Adipocyte (in vitro differentiated cells): ENCODE data around the gene ZIC3.
A peak's percentile ranks its signal among the peaks of the same experiment; 100 is the strongest.

Experiments
- DNase-seq: peaks from one replicate; pipeline ENCODE4 v3.0.0-alpha.2; 2015; ENCODE audit warnings: low read depth
- H3K27me3 ChIP-seq: replicated peaks from 2 replicates; pipeline ENCODE4 v1.7.0; 2013; ENCODE audit warnings: mild to moderate bottlenecking, low read length, moderate library complexity; ENCODE audit not compliant: control insufficient read depth, insufficient read depth
- H3K36me3 ChIP-seq: 2 replicates; pipeline ENCODE4 v1.7.0; 2013; ENCODE audit warnings: low read length, mild to moderate bottlenecking, moderate library complexity; ENCODE audit not compliant: control insufficient read depth, insufficient read depth, severe bottlenecking
- H3K4me1 ChIP-seq: 2 replicates; pipeline ENCODE4 v1.7.0; 2013; ENCODE audit warnings: mild to moderate bottlenecking, low read length, moderate library complexity; ENCODE audit not compliant: control insufficient read depth, insufficient read depth
- H3K4me3 ChIP-seq: 2 replicates; pipeline ENCODE4 v1.7.0; 2013; ENCODE audit warnings: mild to moderate bottlenecking, low read length, moderate library complexity
- H3K9ac ChIP-seq: 2 replicates; pipeline ENCODE4 v1.7.0; 2013; ENCODE audit warnings: mild to moderate bottlenecking, low read length, moderate library complexity
- H3K9me3 ChIP-seq: 2 replicates; pipeline ENCODE4 v1.7.0; 2013; ENCODE audit warnings: mild to moderate bottlenecking, low read length, moderate library complexity; ENCODE audit not compliant: control insufficient read depth

The ZIC3 gene

DNA sequence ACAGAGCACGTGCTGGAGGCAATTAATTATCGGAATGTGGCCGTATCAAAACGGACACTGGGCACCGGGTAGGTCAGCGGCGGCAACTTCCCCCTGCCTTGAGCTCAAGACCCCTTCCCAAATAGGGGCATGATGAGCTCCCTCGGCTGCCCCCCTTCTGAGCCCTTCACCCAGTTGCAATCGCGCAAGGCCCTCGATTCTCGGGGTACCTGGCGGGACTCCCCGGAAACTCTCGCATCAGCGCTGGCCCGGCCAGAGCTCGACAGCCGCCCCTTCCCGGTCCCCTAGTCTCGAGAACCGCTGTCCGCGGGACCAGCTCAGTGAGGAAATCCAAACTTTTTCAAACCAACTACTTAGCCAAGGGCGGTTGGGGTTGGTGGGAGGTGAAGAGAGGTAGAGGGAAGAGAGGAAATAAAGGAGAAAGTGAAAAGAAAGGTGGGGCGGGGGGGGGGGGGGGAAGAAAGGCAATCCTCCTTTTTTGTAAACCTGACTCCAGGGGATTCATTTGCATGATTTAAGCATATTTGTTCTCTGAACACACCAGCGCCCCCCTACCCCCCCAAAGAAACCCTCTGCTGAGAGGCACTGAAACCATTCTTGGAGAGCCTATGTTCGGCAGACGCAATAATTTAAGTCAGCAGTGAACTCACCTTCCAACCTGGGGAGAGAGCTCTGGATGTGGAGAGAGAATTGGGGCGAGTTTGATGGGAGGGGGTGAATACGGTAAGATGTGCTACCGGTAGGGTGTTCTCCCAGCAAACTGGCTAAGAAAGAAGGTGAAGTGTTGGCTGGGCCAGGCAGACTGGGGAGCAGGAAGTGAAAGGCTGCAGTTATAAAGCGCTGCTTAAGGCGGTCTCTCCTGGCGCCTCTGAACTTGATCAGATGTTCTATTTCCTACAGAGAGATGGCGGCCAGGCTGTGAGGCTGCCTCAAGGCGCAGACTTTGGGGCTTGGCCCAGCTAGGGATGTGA, 2.0 kb upstream of the ZIC3 start:
- Histone ChIP-seq H3K9ac (no peak overlapping the region), H3K4me1 (no peaks in the 10 kb centered on the region), H3K36me3 (no peaks in the 10 kb centered on the region), H3K27me3 (peaks cover 60% of the 10 kb centered on the region), H3K4me3 (no peak overlapping the region), H3K9me3 (peaks cover 6% of the 10 kb centered on the region)
- DNase-seq, result no peak

GRCh38 chrX:137565318-137565904, 516 bp upstream of the ZIC3 start:
- no peak overlapping the region for H3K9ac ChIP-seq
- H3K27me3 ChIP-seq, result peaks cover 67% of the 10 kb centered on the region
- no peak for DNase-seq
- H3K4me3 ChIP-seq, result peak overlapping the region; percentile 74
- no peaks in the 10 kb centered on the region for H3K4me1 ChIP-seq
- peaks cover 12% of the 10 kb centered on the region for H3K9me3 ChIP-seq
- H3K36me3 ChIP-seq, result no peaks in the 10 kb centered on the region

GRCh38 chrX:137566746-137567679, 1.1 kb downstream of the ZIC3 start:
- no peaks in the 10 kb centered on the region for H3K36me3 ChIP-seq
- no peaks in the 10 kb centered on the region for H3K4me1 ChIP-seq
- H3K4me3 ChIP-seq, result no peak overlapping the region
- no peak overlapping the region for H3K9ac ChIP-seq
- no peak for DNase-seq
- H3K27me3 ChIP-seq, result peaks cover 66% of the 10 kb centered on the region
- H3K9me3 ChIP-seq, result peaks cover 12% of the 10 kb centered on the region

DNA sequence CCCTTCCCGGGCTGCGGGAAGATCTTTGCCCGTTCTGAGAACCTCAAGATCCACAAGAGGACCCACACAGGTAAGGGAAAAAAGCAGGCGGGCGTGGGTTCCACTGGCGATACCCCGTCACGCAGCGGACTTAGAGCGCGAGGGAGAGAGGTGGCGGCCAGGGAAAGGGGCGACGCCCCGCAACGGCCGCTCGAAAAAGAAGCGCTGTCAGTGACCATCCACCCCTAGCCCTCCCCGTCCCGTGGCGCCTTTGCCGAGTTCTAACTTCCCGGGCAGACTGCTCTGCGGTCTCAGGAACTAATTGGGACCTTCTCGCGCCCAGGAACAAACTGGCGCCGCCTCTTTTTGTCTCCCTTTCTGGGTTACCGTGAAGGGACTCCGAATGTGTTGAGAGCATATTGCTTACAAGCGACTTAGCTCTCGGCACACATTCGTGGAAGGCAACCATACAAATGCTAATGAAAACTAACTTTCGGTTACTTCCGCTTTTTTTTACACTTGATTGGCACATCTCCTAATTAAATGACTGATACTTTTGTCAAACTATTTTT, 1.8 kb downstream of the ZIC3 start:
- H3K9me3 ChIP-seq, result peaks cover 11% of the 10 kb centered on the region
- peaks cover 64% of the 10 kb centered on the region for H3K27me3 ChIP-seq
- no peak for DNase-seq
- no peak overlapping the region for H3K4me3 ChIP-seq
- no peaks in the 10 kb centered on the region for H3K36me3 ChIP-seq
- H3K4me1 ChIP-seq, result no peaks in the 10 kb centered on the region
- H3K9ac ChIP-seq, result no peak overlapping the region

DNA sequence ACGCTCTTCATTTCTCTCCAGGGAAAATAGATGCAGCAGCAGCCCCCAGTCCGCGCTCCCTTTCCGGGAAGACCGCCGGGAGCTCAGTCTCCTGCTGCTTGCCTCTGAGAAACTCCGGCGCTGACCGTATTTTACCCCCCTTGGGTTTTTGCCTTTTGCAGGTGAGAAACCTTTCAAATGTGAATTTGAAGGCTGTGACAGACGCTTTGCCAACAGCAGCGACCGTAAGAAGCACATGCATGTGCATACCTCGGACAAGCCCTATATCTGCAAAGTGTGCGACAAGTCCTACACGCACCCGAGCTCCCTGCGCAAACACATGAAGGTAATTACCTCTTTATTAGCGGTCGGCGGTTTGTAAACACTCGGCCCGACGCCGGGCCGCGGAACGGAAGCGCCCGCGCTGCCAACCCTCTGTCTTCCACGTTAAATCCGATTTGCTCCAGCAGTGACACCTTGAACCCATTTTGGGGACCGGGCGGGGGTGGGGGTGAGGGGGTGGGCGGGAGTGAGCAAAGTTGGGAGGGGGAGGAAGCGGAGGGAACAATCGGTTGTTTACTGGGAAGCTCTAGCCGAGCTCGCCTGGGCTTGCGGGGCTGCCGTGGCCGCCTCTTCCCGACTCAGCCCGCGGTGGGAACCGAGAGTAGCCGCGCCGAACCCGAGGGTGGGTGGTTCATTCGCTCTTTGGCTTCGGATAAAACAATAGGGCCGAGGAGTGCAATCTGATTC, 3.0 kb downstream of the ZIC3 start:
- DNase-seq, result no peak
- H3K9me3 ChIP-seq, result peaks cover 9% of the 10 kb centered on the region
- no peaks in the 10 kb centered on the region for H3K4me1 ChIP-seq
- no peak overlapping the region for H3K4me3 ChIP-seq
- H3K9ac ChIP-seq, result no peak overlapping the region
- H3K27me3 ChIP-seq, result peaks cover 64% of the 10 kb centered on the region
- no peaks in the 10 kb centered on the region for H3K36me3 ChIP-seq

- Histone ChIP-seq H3K4me1 (no peaks in the 10 kb centered on the region), H3K36me3 (no peaks in the 10 kb centered on the region), H3K9me3 (peaks cover 9% of the 10 kb centered on the region), H3K27me3 (peaks cover 60% of the 10 kb centered on the region), H3K4me3 (no peak overlapping the region), H3K9ac (no peak overlapping the region)
- DNase-seq, result no peak
Observed at GRCh38 chrX:137569470-137569891, 3.6 kb downstream of the ZIC3 start.

DNA sequence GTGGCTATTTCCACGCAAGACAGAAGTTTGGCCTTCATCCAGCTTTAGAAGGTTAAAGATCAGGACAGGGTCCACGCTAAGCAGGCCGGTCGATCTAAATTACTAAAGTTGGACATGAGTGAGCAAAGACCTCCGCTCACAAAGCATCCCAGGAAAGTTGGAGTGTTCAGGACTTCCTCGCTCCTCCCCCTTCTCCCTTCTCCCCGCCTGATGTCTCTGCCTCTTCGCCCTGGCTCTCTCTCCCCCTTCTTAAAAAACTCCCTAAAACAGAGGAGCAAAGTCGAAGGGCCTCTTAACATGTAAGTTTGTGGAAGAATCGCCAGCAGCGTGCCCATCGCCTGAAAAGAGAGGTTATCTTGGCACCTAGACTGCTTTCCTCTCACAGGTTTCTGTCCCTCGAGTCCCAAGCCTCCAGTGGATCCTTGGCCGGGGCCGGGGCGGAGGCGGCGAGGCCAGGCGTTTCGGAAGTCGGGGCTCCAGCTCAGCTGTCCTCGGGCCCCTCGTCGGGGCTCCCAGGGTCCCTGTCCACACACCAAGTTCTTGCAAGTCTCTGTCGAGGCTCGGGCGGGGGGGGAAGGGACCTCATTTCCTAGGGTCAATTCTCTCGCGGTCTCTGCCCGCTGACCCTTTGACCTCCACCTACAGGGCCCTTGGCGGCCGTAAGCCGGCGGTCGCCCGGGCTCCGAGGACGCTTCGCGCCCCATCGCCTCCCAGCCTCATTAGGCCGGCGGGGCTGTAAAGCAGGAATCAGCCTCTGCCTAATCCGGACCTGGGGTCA, 7.6 kb downstream of the ZIC3 start:
- peaks cover 56% of the 10 kb centered on the region for H3K27me3 ChIP-seq
- peaks cover 8% of the 10 kb centered on the region for H3K9me3 ChIP-seq
- no peaks in the 10 kb centered on the region for H3K36me3 ChIP-seq
- DNase-seq, result no peak
- no peak overlapping the region for H3K4me3 ChIP-seq
- no peak overlapping the region for H3K9ac ChIP-seq
- H3K4me1 ChIP-seq, result no peaks in the 10 kb centered on the region

DNA sequence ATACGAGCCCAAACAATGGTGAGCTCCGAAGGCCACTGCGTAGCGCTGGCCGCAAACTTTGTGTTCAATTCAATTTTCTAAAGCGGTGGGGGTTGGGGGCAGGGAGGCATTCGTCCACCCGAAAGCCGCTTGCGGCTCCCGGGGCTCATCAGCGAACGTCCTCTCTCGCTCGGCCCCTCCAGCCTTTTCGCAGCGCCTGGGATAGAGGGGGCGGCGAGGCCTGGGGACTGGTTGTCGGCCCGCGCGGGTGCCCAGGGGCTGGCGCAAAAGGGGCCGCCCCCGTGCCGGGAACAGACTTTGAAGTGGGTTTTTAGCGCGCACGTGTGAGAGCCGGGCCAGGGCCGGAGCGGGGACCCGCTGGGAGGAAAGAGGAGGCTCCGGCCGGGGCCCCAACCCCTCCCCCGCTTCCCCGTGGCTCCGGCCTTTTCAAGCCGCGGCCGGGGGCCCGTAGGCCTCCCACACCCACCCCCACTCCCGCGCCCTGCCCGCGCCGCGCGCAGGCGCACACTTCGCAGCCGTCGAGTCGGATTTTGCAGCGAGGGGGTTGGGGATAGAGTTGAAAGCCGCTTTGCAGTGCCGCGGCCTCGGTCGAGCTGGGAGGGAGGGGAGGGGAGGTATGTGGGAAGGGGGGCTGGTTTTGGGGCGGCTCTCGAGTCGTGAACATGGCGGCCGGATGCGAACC, 8.3 kb downstream of the ZIC3 start:
- no peak overlapping the region for H3K9ac ChIP-seq
- H3K9me3 ChIP-seq, result peaks cover 9% of the 10 kb centered on the region
- H3K4me1 ChIP-seq, result no peaks in the 10 kb centered on the region
- H3K27me3 ChIP-seq, result peaks cover 52% of the 10 kb centered on the region
- H3K4me3 ChIP-seq, result no peak overlapping the region
- no peak for DNase-seq
- H3K36me3 ChIP-seq, result no peaks in the 10 kb centered on the region

DNA sequence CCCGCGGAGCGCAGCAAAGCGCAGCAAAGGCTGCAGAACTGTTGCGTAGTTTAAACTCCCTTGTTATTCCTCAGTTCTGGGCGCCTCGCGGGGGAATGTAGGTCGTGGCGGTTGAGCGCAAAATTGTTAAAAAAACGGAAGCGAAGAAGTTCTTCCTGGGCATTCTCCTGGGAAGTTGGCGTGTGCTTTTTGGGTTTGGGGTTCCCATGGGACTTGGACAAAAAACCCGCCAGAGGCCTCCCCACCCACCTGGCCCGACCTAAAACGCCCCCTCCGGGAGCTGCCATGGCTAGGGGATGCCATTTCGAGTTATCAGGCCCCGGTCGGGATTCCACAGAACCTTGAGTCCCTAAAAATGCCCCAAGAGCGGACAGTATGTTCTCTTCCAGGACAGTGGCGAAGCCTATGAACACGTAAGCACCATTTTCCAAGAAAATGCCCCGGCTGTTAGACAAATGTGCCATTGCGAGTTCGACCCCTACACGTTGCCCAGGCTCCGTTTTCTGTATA, 8.9 kb downstream of the ZIC3 start:
- H3K36me3 ChIP-seq, result no peaks in the 10 kb centered on the region
- no peak for DNase-seq
- H3K4me1 ChIP-seq, result no peaks in the 10 kb centered on the region
- peaks cover 46% of the 10 kb centered on the region for H3K27me3 ChIP-seq
- H3K9me3 ChIP-seq, result peaks cover 9% of the 10 kb centered on the region
- no peak overlapping the region for H3K4me3 ChIP-seq
- no peak overlapping the region for H3K9ac ChIP-seq
